ENCODE data around the gene CRTC1.

DNA sequence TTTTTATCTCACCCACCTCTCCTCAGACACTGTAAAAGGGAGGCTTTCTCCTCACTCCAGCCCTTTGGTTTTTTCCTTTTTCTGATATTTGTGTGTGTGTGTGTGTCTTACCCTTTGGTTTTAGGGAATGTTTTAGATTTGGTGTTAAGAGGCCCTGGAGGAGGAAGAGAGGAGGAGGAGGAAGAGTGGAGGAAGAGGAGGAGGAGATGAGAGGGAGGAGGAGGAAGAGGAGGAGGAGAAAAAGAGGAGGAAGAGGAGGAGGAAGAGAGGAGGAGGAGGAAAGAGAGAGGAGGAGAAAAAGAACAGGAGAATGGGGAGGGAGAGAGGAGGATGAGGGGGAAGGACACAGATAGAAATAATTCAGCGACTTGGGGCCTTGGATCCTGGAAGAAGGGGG is 36.1 kb upstream of the CRTC1 start:
- TF ChIP-seq, protein P1, sequence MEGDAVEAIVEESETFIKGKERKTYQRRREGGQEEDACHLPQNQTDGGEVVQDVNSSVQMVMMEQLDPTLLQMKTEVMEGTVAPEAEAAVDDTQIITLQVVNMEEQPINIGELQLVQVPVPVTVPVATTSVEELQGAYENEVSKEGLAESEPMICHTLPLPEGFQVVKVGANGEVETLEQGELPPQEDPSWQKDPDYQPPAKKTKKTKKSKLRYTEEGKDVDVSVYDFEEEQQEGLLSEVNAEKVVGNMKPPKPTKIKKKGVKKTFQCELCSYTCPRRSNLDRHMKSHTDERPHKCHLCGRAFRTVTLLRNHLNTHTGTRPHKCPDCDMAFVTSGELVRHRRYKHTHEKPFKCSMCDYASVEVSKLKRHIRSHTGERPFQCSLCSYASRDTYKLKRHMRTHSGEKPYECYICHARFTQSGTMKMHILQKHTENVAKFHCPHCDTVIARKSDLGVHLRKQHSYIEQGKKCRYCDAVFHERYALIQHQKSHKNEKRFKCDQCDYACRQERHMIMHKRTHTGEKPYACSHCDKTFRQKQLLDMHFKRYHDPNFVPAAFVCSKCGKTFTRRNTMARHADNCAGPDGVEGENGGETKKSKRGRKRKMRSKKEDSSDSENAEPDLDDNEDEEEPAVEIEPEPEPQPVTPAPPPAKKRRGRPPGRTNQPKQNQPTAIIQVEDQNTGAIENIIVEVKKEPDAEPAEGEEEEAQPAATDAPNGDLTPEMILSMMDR (IDR thresholded peaks at IDR 0.05; ENCODE audit: insufficient read depth, low read length, poor library complexity, severe bottlenecking): no peak
- TF ChIP-seq EZH2phosphoT487 (conservative IDR thresholded peaks at IDR 0.05; ENCODE audit: low read length): no peak

Data from SU-DHL-6 (cell line).